ENCODE measurements around the gene PCDH15. TPM values are rescaled to one million over a fixed set of nuclear protein-coding genes. Genes with fewer than 3 reads are reported as not detected.

Gene PCDH15
- total and polyA plus RNA-seq, 8 donors = 0.58 to 2.1 (median 1.2) TPM

DNA sequence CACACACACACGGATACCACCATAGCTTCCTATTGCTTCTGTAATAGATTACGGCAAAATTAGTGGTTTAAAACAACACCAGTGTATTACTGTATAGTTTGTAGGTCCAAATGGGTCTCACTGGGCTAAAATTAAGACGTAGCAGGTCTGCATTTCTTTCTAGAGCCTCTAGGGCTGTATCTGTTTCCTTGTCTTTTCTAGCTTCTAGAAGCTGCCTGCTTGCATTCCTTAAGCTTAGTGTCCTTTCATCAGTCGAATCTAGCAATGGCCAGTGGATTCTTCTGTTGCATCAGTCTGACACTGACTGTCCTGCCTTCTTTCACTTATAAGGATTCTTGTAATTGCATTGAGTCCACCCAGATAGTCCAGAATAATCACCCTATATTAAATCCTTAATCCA is 882.3 kb downstream of the PCDH15 start:
- TF ChIP-seq, protein P1, sequence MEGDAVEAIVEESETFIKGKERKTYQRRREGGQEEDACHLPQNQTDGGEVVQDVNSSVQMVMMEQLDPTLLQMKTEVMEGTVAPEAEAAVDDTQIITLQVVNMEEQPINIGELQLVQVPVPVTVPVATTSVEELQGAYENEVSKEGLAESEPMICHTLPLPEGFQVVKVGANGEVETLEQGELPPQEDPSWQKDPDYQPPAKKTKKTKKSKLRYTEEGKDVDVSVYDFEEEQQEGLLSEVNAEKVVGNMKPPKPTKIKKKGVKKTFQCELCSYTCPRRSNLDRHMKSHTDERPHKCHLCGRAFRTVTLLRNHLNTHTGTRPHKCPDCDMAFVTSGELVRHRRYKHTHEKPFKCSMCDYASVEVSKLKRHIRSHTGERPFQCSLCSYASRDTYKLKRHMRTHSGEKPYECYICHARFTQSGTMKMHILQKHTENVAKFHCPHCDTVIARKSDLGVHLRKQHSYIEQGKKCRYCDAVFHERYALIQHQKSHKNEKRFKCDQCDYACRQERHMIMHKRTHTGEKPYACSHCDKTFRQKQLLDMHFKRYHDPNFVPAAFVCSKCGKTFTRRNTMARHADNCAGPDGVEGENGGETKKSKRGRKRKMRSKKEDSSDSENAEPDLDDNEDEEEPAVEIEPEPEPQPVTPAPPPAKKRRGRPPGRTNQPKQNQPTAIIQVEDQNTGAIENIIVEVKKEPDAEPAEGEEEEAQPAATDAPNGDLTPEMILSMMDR (IDR thresholded peaks at IDR 0.05) = no peak
- DNase-seq (no peak), ATAC-seq (no peak)
- Histone ChIP-seq H3K36me3 (no peaks in the 10 kb centered on the region), H3K27me3 (no peaks in the 10 kb centered on the region), H3K9me3 (peaks cover 0 to 5% of the 10 kb centered on the region in 2 donors), H3K4me1 (no peaks in the 10 kb centered on the region), H3K27ac (no peak overlapping the region), H3K4me3 (no peak overlapping the region)
- intact Hi-C loops (cut with DNase I) = no loop called here

DNA sequence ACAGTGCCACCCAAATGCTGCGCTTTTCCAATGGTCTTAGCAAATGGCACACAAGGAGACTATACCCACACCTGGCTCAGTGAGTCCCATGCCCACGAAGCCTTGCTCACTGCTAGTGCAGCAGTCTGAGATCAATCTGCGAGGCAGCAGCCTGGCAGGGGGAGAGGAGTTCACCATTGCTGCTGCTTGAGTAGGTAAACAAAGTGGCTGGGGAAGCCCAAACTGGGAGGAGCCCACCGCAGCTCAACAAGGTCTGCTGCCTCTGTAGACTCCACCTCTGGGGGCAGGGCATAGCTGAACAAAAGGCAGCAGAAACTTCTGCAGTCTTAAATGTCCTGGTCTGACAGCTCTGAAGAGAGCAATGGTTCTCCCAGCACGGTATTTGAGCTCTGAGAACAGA is 891.2 kb downstream of the PCDH15 start:
- DNase-seq = peak in 1 of 4 donors; percentile 18
- TF ChIP-seq, protein P1 (IDR thresholded peaks at IDR 0.05) = no peak
- intact Hi-C loops (cut with DNase I) = no loop called here

DNA sequence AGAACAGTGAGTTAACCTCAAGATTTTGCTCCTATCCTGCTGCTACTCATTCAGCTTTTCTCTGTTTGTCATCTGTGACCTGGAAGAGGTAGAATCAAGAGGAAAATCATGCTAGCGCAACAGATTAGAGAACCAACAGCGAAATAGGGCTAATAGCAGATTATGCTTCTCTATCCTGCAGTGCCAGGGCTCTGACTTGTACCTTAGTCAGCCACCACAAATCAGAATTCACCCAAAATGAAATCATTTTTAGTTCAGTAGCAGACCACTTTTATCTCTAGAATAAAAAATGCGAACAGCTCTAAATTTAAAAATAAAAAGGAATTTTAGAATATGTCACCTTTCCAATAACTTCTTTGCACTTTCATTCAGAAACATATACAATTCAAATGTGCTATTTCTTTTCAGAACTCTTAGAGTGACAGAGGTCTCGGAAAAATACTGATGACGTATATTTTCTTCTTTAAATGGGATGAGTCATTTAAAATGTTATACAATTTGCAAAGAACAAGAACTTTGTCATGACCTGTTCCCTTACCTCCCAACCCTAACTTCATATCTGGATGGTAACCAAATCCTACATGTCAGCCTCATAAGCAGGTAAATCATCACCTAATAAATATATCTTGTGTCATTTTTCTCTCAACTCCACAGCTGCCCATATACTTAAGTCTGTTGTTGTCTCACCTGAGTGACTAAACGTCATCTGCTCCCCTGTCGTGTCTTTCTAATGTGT is 896.4 kb downstream of the PCDH15 start:
- TF ChIP-seq, protein P1 (IDR thresholded peaks at IDR 0.05) = no peak
- Histone ChIP-seq H3K27ac (no peak overlapping the region), H3K36me3 (no peaks in the 10 kb centered on the region), H3K4me1 (no peaks in the 10 kb centered on the region), H3K27me3 (no peaks in the 10 kb centered on the region), H3K4me3 (no peak overlapping the region), H3K9me3 (no peaks in the 10 kb centered on the region)
- ATAC-seq = no peak
- intact Hi-C loops (cut with DNase I) = no loop called here
- no peak for DNase-seq

More for the DNA sequence above, 891.2 kb downstream of the PCDH15 start:
- no peaks in the 10 kb centered on the region for H3K36me3 ChIP-seq
- no peaks in the 10 kb centered on the region for H3K4me1 ChIP-seq
- no peak overlapping the region for H3K27ac ChIP-seq
- ATAC-seq = no peak
- no peaks in the 10 kb centered on the region for H3K27me3 ChIP-seq
- H3K9me3 ChIP-seq = peaks cover 0 to 7% of the 10 kb centered on the region in 2 donors
- no peak overlapping the region for H3K4me3 ChIP-seq

DNA sequence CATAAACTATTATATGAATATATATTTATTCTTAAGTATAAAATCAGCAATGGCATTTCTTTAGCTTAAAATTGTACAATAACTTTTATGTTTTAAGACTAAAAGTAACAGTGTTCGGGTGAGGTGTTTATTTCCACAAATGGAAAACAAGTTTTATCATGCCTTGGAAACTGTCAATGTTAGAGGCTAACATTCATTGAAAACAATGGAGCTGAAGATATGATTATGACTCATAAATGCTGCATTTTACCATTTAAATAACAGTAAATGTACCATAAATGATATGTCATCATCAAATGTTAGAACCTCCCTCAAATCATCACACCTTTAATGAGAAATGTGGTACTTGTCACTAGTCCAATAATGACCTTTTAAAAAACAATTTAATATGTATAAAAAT is 897.3 kb downstream of the PCDH15 start:
- DNase-seq = no peak

DNA sequence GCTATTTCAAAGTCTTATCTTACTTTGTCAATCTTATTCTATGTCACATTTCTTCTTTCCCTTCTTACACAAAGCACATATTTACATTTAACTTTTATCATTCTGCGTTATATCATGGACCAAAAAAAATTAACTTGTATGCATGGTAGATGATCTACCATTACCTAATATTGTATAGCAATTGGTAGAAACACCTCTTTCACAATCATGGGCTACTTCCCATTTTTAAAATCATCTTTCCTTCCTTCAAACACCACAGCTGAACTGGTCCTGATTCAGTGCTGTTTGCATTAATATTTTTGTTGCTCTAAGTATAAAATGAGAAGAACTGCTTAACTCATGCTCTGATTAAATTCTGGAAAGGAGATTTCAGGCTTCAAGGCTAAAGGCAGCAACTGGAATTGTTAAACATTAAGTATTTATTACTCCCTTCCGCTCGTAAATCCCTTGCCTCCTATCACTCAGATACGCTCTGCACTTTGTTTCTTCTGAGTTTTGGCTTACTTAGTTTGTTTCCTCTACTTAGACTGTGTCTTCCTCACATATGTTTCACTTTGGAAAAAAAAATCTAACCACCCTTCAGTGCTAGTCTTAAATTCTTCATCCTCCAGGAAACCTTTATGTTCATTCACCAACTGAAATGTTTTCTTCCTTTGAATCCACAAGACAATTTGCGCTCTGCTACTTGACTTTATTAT is 901.4 kb downstream of the PCDH15 start:
- Histone ChIP-seq H3K27me3 (no peaks in the 10 kb centered on the region), H3K36me3 (no peaks in the 10 kb centered on the region), H3K4me3 (no peak overlapping the region), H3K27ac (no peak overlapping the region), H3K4me1 (no peaks in the 10 kb centered on the region), H3K9me3 (no peaks in the 10 kb centered on the region)
- intact Hi-C loops (cut with DNase I) = no loop called here
- DNase-seq (no peak), ATAC-seq (no peak)
- TF ChIP-seq, protein P1 (IDR thresholded peaks at IDR 0.05) = no peak

More for the DNA sequence above, 897.3 kb downstream of the PCDH15 start:
- intact Hi-C loops (cut with DNase I) = no loop called here
- TF ChIP-seq, protein P1 (IDR thresholded peaks at IDR 0.05) = no peak
- Histone ChIP-seq H3K4me1 (no peaks in the 10 kb centered on the region), H3K27me3 (no peaks in the 10 kb centered on the region), H3K9me3 (no peaks in the 10 kb centered on the region), H3K27ac (no peak overlapping the region), H3K36me3 (no peaks in the 10 kb centered on the region), H3K4me3 (no peak overlapping the region)
- ATAC-seq = no peak

Measured in left lung (tissue), 10 donors.